HTERT RPE-1 (cell line): ENCODE measurements around the gene RANBP10.
"Not testable (repeated sequence)": the region's sequence is repeated elsewhere in the genome, so short reads cannot be mapped to it uniquely, and the experiment has no call there.

ENCODE experiments used
- in situ Hi-C: fragments of 300-500 bp; cut with MboI; formaldehyde crosslinking; loops from 4 replicates; pipeline ENCODE4 v1.14.3; 2020; ENCODE audit warnings: low sequenced_read_pairs

RANBP10 gene

GRCh38 chr16:67780847-67781564, 25.4 kb downstream of the RANBP10 start:
- in situ Hi-C loops = no loop called here

GRCh38 chr16:67779256-67780014, 26.9 kb downstream of the RANBP10 start:
- in situ Hi-C loops = no loop called here

GRCh38 chr16:67775273-67775672, 31.1 kb downstream of the RANBP10 start:
- in situ Hi-C loops = no loop called here

- in situ Hi-C loops = no loop called here
Observed at GRCh38 chr16:67774457-67774853, 31.9 kb downstream of the RANBP10 start.

GRCh38 chr16:67773569-67774456, 32.5 kb downstream of the RANBP10 start:
- in situ Hi-C loops = no loop called here

- in situ Hi-C loops = no loop called here
Observed at GRCh38 chr16:67773099-67773498, 33.3 kb downstream of the RANBP10 start.

GRCh38 chr16:67770346-67770991, 35.9 kb downstream of the RANBP10 start:
- in situ Hi-C loops = no loop called here

- in situ Hi-C loops = no loop called here
Observed at GRCh38 chr16:67767953-67768352, 38.4 kb downstream of the RANBP10 start.

- in situ Hi-C loops = no loop called here
Observed at GRCh38 chr16:67766291-67766690, 40.1 kb downstream of the RANBP10 start.

- in situ Hi-C loops = no loop called here
Observed at GRCh38 chr16:67764158-67764667, 42.1 kb downstream of the RANBP10 start.

- in situ Hi-C loops = no loop called here
Observed at GRCh38 chr16:67763066-67763465, 43.3 kb downstream of the RANBP10 start.

- in situ Hi-C loops = no loop called here
Observed at GRCh38 chr16:67762385-67762784, 44.0 kb downstream of the RANBP10 start.

GRCh38 chr16:67761924-67762323, 44.4 kb downstream of the RANBP10 start:
- in situ Hi-C loops = no loop called here

- in situ Hi-C loops = no loop called here
Observed at GRCh38 chr16:67760956-67761230, 45.5 kb downstream of the RANBP10 start.

- in situ Hi-C loops = no loop called here
Observed at GRCh38 chr16:67760206-67760955, 46.0 kb downstream of the RANBP10 start.

- in situ Hi-C loops = no loop called here
Observed at GRCh38 chr16:67758966-67759365, 47.4 kb downstream of the RANBP10 start.

- in situ Hi-C loops = no loop called here
Observed at GRCh38 chr16:67758006-67758405, 48.4 kb downstream of the RANBP10 start.

- in situ Hi-C loops = no loop called here
Observed at GRCh38 chr16:67752641-67753040, 53.7 kb downstream of the RANBP10 start.

GRCh38 chr16:67751331-67751730, 55.0 kb downstream of the RANBP10 start:
- in situ Hi-C loops = not testable (repeated sequence)

GRCh38 chr16:67750466-67750865, 55.9 kb downstream of the RANBP10 start:
- in situ Hi-C loops = no loop called here
